HFFc6 (cell line): ENCODE measurements around the gene DDX3X. TPM values are rescaled to one million over a fixed set of nuclear protein-coding genes. Genes with fewer than 3 reads are reported as not detected.
"Not testable (repeated sequence)": the region's sequence is repeated elsewhere in the genome, so short reads cannot be mapped to it uniquely, and the experiment has no call there.

Experiments used
- DNase-seq: peaks from one replicate; pipeline ENCODE4 v3.0.0-alpha.2; 2018
- H3K27ac Mint-ChIP-seq: 2 replicates; pipeline ENCODE4 v1.8.0; 2020; ENCODE audit warnings: mild to moderate bottlenecking, mixed read lengths
- H3K27me3 Mint-ChIP-seq: 2 replicates; pipeline ENCODE4 v1.8.0; 2021; ENCODE audit warnings: mild to moderate bottlenecking, moderate library complexity, mixed read lengths; ENCODE audit not compliant: insufficient read depth
- H3K36me3 Mint-ChIP-seq: 2 replicates; pipeline ENCODE4 v1.8.0; 2021; ENCODE audit warnings: low read depth, mixed read lengths
- H3K4me1 Mint-ChIP-seq: 2 replicates; pipeline ENCODE4 v1.8.0; 2020; ENCODE audit warnings: low read depth, mixed read lengths
- H3K4me3 Mint-ChIP-seq: 2 replicates; pipeline ENCODE4 v1.8.0; 2020; ENCODE audit warnings: mild to moderate bottlenecking, moderate library complexity, mixed read lengths
- H3K9me3 Mint-ChIP-seq: 2 replicates; pipeline ENCODE4 v1.8.0; 2020; ENCODE audit warnings: mild to moderate bottlenecking, mixed read lengths
- total RNA-seq, 6 experiments: library from RNA; stranded (reverse); fragmentation: NEBNext Ultra II Directional; extraction: Animal tissue kit (Norgen Biotek cat#: 25700); gene quantifications; 2 replicates in 1 of 6; 3 replicates in 5 of 6; pipeline ENCODE4 v1.2.3, GENCODE V29; 2021
- TF ChIP-seq, protein P1 (sequence below): fragments of 200-600 bp; sonication (generic); IDR thresholded peaks from 2 replicates; pipeline ENCODE4 v1.5.0; 2021; ENCODE audit warnings: antibody characterized with exemption, mild to moderate bottlenecking

Gene DDX3X
- total RNA-seq, 6 experiments from 2014 or later: 186 to 228 (median 213) TPM

DNA sequence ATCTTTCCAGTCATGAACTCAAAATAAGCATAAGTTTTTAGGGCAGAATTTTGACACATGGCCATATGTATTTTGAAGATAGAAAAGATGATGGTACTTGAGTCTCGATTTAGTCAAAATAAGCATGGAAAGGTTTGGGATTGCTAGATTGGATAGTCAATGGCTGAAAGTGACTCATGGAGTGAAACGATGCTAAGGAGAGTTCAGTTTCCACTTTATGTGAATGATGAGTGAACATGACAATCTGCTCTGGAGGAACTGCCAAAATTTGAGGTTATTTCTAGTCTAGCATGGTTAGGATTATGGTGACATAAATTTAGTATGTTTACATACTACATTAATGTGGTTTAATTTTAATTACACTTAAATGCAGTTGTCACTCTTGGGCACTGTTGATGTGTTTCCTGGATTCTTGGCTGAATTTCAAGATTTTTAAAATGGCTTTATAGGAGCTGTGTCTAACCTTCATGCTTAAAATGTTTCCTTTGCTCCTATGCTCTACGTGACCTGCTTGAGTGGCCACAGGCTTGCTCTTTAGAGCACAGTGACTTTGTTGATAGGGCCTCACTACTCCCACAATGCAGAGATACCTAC, 17.1 kb downstream of the DDX3X start:
- TF ChIP-seq, protein P1, sequence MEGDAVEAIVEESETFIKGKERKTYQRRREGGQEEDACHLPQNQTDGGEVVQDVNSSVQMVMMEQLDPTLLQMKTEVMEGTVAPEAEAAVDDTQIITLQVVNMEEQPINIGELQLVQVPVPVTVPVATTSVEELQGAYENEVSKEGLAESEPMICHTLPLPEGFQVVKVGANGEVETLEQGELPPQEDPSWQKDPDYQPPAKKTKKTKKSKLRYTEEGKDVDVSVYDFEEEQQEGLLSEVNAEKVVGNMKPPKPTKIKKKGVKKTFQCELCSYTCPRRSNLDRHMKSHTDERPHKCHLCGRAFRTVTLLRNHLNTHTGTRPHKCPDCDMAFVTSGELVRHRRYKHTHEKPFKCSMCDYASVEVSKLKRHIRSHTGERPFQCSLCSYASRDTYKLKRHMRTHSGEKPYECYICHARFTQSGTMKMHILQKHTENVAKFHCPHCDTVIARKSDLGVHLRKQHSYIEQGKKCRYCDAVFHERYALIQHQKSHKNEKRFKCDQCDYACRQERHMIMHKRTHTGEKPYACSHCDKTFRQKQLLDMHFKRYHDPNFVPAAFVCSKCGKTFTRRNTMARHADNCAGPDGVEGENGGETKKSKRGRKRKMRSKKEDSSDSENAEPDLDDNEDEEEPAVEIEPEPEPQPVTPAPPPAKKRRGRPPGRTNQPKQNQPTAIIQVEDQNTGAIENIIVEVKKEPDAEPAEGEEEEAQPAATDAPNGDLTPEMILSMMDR: no peak
- Mint-ChIP-seq H3K4me3 (no peak overlapping the region), H3K4me1 (peaks cover 47% of the 10 kb centered on the region), H3K27me3 (peaks cover 18% of the 10 kb centered on the region), H3K36me3 (peaks cover 29% of the 10 kb centered on the region), H3K27ac (peak overlapping the region; percentile 57), H3K9me3 (no peaks in the 10 kb centered on the region)
- no peak for DNase-seq

DNA sequence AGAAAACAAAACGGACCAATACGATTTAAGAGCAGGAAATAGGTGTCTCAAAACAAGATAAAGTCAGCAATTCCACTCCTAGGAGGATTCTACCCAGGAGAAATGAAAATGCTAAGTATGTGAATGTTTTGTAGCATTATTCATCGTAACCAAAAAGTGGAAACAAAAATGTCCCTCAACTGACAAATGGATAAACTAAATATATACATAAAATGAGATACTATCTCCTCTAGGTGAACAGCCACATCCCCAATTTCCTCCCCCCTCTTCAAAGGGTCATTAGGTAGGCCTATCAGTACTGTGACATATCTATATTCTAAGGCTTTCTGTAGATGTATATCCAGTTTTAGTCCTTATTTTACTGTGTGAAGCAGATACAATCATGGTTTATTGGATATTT, 18.0 kb downstream of the DDX3X start:
- TF ChIP-seq, protein P1: no peak
- H3K4me3 Mint-ChIP-seq: peak overlapping the region; percentile 34; the same call in 1 of the 2 replicates
- no peaks in the 10 kb centered on the region for H3K9me3 Mint-ChIP-seq
- H3K27ac Mint-ChIP-seq: peak overlapping the region; percentile 57
- H3K36me3 Mint-ChIP-seq: peaks cover 27% of the 10 kb centered on the region
- H3K27me3 Mint-ChIP-seq: peaks cover 15% of the 10 kb centered on the region
- no peak for DNase-seq
- peaks cover 45% of the 10 kb centered on the region for H3K4me1 Mint-ChIP-seq

DNA sequence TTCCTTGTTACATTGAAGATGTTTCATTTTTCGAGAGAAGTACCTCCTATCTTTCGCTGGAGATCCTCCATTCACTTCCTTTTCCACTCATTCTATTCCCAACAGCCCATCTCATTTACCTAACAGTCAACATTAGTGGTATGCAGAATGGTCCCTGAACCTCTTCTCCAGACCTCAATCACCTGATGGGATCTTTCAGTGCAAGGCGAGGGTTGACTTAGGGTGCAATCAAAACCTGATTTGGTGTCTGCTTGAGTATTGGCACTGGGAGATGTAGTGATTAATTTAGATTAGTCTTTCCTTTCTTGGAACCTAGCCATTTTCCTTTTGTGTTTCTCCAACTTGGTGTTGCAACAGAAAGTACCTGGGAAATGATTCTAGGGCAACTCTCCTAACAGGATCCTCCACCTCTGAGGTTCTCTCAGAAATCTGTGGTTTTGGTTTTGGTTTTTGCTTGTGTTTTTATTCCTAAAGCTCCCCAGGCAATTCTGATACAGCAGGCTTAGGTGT, 18.4 kb downstream of the DDX3X start:
- TF ChIP-seq, protein P1: no peak
- Mint-ChIP-seq H3K4me1 (peaks cover 41% of the 10 kb centered on the region), H3K27me3 (peaks cover 14% of the 10 kb centered on the region), H3K27ac (peak overlapping the region; percentile 34; the same call in 1 of the 2 replicates), H3K4me3 (peak overlapping the region; percentile 34; the same call in 1 of the 2 replicates), H3K9me3 (no peaks in the 10 kb centered on the region), H3K36me3 (peaks cover 23% of the 10 kb centered on the region; the same call in 1 of the 2 replicates)
- no peak for DNase-seq

DNA sequence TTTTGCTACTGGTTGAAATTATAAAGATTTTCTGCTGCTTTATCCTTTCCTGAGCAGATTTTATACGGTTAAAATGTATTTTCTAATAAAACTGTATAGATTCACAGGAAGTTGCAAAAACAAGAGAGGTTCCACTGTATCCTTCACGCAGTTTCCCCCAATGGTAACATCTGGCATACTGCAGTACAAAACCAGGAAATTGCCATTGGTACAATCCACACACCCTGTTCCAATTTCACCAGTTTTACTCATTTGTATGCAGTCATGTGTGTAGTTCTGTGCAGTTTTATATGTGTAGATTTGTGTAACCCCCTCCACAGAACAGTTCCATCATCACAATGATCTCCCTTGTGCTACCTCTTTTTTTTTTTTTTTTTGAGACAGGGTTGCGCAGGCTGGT, 20.0 kb downstream of the DDX3X start:
- Mint-ChIP-seq H3K9me3 (no peaks in the 10 kb centered on the region), H3K27me3 (peaks cover 14% of the 10 kb centered on the region), H3K4me3 (no peak overlapping the region), H3K36me3 (peaks cover 18% of the 10 kb centered on the region; the same call in 1 of the 2 replicates), H3K27ac (no peak overlapping the region), H3K4me1 (peaks cover 34% of the 10 kb centered on the region)
- TF ChIP-seq, protein P1: no peak
- no peak for DNase-seq

DNA sequence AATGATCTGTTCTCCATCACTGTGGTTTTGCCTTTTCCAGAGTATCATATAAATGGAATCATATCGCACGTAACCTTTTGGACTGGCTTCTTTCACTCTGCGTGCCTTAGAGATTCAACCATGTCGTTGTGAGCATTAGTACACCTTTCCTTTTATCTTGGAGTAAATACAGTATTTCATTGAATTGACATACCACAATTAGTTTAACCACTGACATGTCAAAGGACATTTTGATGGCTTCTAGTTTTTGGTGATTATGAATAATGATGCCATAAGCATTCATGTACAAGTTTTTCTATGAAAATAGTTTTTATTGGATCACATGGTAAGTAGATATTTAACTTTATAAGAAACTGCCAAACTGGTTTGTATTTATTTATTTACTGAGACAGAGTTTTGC, 35.2 kb downstream of the DDX3X start:
- Mint-ChIP-seq H3K4me1 (no peaks in the 10 kb centered on the region), H3K27ac (no peak overlapping the region), H3K36me3 (no peaks in the 10 kb centered on the region), H3K4me3 (no peak overlapping the region), H3K9me3 (no peaks in the 10 kb centered on the region), H3K27me3 (no peaks in the 10 kb centered on the region; the same call in 1 of the 2 replicates)
- DNase-seq: no peak
- TF ChIP-seq, protein P1: no peak

DNA sequence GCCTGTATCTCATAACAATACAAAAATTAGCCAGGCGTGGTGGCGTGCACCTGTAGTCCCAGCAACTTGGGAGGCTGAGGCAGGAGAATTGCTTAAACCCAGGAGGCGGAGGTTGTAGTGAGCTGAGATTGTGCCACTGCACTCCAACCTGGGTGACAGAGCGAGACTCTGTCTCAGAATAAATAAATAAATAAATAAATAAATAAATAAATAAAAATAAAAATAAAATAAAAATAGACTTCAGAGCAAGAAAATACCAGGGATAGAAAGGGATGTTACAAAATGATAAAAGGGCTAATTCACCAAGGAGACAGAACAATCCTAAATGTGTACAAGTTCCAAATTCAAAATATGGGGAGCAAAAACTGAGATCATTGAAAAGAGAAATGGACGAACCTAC, 37.6 kb downstream of the DDX3X start:
- H3K27me3 Mint-ChIP-seq, H3K9me3 Mint-ChIP-seq, DNase-seq, H3K36me3 Mint-ChIP-seq, H3K27ac Mint-ChIP-seq, H3K4me3 Mint-ChIP-seq, H3K4me1 Mint-ChIP-seq: not testable (repeated sequence)
